Stimulated activated CD8-positive, alpha-beta memory T cell treated with anti-CD3 and anti-CD28 coated beads, Interleukin-7, amount 100 ng/mL, for 24 hours (primary cell): ENCODE data around the gene PIK3R6.

Experiments
- DNase-seq: peaks from one replicate; pipeline ENCODE4 v3.0.0-alpha.2; 2020; ENCODE audit warnings: low read depth

Gene PIK3R6, protein sequence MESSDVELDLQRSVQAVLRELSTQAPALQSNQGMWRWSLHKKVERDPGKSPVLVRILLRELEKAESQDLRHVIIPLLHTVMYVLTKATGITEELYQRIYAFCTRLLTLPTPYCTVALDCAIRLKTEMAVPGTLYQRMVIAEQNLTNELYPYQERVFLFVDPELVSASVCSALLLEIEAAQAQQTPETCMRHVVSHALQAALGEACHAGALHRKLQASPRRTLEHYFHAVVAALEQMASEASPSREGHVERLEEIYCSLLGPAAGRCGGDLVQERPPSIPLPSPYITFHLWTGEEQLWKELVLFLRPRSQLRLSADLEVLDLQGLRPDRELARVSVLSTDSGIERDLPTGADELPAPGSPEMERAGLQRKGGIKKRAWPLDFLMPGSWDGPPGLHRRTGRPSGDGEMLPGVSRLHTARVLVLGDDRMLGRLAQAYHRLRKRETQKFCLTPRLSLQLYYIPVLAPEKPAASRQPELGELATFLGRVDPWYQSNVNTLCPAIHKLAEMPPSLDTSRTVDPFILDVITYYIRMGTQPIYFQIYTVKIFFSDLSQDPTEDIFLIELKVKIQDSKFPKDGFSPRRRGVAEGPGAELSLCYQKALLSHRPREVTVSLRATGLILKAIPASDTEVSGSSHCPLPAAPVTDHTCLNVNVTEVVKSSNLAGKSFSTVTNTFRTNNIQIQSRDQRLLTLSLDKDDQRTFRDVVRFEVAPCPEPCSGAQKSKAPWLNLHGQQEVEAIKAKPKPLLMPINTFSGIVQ

DNA sequence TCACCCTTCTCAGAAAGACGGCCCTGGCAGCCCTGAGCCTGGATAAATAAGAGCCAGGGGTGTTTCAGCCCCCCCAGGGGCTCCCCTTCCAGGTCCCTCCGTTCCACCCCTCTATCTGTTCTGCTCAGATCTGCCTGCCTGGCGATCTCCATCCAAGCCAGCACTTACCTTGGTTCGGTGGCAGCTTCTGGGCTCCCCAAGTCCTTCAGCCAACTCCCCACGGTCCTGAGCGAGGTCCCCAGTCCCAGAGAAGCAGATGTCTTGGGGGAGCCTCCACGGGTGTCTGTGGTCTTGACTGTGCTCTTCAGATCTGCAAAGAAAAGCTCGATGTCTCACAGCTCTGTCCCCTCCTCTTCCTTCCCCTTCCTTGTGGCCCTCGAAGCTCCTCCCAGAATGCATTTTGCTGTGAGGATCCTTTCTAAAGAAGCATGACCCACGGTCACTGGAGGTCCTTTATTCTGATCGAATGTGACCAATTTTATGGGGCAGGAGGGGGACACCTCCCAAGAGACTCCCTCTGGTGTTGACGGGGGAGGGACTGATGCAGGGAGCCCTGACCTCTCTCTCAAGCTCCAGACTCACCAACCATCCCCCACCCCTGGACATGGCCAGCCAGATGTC, at the start of gene PIK3R6:
TSS of gene PIK3R6 (minus strand) at position 314 of the 621 bp plus-strand sequence. CDS start 17,880 bp downstream, outside the sequence.
- no peak for DNase-seq

DNA sequence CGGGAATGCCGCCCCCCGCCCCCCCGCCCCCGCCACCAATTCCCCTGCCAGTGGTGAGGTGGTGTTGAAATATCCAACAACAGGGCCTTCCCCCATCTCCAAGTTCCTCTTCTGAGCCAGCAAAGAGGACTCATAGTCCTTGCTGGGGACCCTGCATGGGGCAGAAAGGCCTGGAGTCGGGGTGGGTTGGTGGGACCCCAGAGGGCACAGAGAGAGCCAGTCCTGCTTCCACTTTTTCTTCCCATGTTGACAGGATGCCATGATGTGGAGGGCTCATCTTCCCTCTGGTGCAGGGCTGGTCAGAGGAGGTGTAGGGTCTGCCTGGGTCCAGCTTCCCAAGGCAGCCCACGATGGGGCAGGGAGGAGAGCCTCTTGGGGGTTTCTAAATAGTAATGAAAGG, 49.0 kb upstream of the PIK3R6 start:
- DNase-seq = no peak

DNA sequence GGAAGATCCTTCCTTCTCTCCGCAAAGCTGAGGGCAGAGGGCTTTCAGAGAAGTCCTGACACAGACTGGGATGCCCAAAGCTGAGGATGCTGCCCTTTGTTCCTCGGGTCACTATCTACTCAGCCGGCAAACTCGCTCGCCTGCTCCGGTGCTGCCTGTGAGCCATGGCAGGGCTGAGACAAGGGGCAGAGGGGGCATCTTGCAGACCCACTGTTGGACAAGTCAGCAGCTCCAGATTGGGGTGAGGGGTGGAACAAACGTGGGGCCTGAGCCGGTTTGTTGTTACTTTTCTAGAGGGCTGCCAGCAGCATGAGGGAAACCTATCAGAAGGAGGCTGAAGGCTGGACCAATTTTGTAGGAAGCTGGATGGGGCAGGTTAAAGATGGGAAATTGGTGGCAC, 47.1 kb upstream of the PIK3R6 start:
- no peak for DNase-seq

DNA sequence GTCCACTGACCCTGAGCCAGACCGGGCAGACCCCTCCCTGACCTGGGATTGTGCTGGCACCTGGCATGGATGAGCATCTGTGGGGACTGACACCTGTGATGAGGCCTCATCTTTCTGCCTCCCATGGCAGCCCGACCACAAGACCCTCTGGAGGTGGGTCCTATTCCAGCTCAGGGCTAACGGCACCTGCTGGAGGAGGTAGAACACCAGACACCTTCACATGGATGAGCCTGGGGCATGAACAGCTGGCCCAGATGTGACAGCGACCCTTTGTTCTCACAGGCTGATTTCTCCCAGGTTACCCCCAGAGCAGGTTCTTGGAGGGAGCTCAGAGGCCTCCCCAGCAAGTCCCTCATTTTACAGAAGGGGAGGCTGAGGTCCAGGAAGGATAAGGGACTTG, 46.4 kb upstream of the PIK3R6 start:
- DNase-seq = no peak

DNA sequence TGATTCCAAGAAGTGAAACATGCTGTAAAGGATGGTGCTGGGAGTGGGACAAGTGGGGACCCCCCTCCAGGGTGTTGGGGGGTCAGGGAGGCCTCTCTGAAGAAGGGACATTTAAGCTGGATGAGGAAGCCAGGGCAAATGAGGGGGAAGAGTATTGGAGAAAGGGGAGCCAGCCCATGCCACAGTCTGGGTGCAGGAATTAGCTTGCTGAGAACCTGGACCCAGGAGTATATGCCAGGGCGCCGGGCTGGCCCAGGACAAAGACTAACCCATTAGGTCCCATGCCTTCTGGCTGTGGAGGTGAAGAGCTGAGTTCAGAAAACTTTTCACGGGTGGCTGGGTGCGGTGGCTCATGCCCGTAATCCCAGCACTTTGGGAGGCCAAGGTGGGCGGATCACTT, 45.6 kb upstream of the PIK3R6 start:
- DNase-seq = no peak

DNA sequence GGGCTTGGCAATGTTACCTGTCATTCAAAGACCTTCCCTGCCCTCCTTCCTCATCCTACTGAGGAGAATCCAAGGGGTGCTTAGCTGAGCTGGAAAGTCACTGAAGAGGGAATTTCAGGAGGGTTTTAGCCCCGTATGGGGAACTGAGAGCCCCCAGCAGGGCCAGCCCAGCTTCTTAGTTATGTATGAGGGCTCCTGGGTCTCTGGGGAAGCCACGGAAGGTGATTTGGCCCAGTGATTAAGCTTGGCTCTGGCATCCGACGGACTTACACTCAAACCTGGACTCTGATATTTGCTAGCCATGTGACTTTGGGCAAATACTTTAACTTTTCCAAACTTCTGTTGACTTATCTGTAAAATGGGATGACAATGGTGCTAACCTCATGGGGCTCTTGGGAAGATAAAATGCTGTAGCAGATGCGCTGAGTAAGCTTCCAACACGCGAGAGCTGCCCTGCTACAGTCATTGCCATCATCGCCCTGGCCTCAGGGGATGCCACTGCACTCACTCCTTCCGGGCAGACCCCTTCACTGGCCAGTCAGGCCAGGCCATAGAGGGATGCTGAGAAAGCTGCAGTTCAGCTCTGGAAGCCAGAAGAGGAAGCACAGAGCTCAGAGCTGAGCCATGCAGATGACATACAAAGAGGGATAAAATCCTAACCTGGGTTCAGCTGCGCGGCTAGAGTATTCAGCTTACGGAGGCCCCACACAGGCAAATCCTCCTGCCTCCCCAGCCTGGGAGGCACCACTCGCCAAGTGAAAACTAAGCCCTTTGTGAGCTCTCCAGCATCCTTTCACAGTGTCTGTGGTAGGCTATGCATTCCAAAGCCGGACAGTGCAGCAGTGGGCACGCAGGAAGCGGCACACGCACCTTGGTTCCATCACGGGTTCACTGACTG, 44.9 kb upstream of the PIK3R6 start:
- DNase-seq = no peak

DNA sequence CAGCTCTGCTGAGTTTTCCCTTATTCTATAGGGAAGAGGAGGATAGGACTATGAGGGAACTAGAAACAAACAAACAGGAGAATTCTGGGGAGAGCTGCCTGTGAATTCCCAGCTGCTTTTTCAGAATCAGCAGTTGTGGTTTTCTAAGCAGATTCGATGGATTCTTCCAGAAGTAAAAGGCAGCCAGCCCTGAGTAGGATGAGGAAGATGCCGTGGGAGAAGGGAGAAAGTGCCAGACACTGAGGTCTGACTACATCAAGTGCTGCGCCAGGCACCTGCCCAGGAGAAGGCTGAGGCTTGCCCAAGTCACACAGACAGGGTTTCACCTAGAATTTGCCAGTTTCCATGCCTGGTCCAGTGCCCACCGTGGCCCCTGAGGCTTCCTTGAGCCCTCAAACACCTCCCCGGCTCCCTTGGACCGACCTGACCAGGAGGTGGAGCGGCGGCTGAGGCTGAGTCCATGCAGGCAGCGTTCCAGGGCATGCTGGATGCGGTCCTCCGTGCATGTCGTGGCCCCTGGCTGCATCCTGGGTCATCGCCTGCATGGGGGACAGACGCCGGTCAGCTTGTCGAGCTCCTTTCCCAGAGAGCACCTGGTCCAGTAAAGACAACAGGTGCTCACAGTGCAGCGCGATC, 43.6 kb upstream of the PIK3R6 start:
- DNase-seq = no peak

DNA sequence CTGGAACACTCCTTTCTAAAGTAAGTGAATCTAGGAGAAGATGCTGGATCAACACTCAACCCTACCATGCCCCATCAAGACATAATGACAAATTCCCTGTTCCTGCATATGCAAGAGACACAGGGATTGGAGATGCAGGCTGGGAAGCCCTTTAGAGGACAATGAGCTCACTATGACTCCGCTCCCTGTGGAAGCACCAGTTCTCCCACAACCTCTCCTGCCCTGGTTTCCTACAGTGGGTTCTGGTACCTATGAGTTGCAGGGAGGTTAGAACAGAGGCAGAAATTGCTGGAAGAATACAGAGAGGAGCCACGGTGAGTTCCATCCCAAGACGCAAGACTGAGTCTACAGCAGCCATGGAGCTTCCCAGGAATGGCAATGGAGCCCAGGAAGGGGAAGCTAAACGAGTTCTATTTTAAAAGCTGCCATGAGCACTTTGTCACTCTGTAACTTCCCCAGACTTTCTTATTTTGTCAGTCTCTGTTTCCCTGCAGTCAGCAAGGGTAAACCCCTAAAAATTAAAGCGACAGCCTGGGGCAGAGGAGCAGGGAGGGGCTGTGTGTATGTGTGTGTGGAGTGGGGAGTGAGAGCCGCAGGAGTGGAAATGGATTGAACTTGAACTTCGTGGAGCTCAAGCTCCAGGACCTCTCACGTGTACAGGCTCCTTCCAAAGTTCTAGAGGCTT, 42.3 kb upstream of the PIK3R6 start:
- DNase-seq = no peak

DNA sequence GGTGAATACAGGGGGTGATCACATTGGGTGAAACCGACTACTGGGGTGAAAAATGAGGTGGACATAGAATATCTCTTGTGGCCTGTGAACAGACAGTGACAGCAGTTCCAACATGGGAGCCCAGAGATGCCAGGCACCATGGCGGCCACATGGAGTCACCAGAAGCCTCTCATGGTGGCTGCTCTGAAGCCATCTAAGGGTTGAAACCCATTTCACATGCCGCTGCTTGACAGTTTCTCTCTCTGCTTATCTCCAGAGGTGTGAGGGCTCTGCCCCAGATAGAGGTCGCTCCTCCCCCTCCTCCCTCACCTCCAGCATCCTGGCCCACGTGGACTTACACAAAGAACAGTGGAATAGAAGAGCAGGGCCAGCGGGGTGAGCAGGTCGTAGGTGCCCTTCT, 37.9 kb upstream of the PIK3R6 start:
- DNase-seq = no peak

DNA sequence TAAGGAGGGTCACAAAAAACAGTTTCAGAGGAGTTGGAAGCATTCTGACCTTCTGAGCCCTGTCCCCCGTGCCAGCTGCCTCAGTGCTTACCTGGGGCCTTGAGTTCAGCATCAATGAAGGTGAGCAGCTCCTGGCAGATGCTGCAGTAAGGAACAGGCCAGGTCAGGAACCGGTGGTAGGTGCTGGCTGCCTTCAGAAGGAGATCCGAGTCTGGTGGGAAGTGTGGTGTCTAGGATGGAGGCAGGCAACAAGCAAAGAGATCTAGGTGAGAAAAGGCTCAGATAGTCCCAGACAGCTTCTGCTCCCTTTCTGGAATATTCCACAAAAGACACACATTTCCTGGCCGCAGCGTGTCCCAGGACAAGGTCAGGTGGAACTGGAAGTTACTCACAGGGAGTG, 37.2 kb upstream of the PIK3R6 start:
- DNase-seq = no peak

DNA sequence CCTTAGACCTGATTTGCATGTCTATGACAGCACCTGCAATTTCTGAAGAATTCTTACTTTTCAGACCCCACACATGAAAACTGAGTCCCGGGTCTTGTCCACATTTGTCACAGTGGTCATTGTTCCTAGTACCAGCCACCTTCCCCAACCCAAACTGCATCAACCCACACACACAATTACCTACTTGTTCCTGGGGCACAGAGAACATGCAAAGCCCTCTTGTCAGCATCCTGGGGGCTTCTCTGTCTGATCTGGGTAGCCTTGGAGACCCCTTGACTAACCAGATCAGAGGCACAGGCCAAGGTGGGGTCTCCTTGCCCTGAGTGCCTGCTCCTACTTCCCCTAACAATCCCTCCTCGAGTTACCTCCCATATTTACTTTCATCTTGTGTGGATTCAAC, 36.7 kb upstream of the PIK3R6 start:
- no peak for DNase-seq

DNA sequence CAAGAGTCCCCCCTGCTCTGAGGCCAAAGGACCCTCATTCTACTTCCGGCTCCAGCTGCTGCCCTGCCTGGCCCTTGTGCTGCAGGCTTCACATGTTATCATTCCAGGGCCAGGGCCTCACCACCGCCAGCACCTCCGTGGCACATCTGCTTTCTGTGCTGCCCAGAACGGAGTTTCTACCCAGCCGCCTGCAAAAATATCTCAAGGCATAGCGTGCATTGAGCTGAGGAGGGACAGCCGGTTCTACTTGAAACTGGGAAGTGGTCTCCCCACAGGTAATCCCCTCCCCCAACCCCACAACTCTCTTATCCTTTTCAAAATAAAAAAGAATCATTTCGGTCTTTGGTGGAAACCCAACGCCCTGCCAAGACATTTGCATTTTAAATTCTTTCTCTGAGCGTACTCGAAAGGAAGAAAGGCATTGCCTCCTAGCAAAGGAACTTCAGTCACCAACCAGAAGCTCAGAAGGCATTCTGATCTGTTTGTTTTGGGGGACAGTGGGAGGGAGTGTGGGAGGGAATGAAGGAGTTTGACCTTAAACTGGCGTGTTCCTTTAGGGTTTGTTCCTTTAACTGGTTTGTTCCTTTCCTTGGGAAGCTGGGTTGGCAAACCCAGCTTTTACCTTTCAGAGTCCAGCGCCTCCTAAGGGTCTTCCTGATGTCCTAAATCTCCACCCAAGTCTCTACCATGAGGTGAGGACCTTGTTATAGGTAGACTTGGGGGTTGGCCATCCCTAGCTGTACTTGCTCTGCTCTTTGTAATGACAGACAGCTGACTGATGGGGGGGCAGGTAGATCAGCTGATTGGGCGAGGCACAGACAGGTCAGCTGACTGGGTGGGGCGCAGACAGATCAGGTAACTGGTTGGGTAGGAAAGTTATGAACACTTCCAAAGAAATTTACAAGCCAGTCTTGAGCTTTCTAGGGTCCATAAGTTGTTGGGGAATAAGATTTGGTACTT, 33.4 kb upstream of the PIK3R6 start:
- DNase-seq = no peak

DNA sequence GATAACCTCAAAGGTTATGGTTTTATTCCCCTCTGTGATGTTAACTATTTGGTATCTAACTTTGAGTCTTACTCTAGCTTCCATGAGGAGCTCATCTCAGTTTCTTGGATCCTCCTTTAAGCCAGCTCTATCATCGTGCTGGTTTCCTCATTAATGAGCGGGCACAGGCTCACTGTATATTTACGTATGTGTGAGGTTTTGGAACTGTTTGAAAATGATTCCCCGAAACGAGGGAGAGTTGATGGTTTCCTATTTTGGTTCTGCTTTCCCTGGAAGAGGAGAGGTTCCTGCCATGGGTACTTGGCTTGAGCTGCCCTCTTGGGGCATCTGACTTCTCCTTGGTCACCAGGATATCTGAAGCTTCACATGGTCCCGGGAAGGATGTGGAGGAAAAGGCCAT, 32.7 kb upstream of the PIK3R6 start:
- DNase-seq = no peak

DNA sequence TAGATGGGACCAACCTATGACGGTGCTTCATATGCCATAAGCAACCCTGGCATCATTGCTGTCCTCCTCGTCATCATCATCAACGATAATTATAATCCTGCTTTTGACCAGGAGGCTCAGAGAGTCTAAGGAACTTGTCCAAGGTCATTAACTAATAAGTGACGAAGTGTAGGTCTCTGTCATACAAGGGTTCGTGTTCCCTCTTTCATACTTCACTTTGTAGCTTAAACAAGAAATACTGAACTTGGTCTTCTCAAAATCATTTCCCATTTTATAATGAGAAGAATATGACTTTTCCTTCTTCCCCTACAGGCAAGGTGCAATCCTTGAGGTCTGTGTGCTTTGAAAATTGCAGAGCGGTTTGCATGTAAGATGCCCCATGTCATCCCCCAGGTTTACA, 31.2 kb upstream of the PIK3R6 start:
- DNase-seq = no peak

DNA sequence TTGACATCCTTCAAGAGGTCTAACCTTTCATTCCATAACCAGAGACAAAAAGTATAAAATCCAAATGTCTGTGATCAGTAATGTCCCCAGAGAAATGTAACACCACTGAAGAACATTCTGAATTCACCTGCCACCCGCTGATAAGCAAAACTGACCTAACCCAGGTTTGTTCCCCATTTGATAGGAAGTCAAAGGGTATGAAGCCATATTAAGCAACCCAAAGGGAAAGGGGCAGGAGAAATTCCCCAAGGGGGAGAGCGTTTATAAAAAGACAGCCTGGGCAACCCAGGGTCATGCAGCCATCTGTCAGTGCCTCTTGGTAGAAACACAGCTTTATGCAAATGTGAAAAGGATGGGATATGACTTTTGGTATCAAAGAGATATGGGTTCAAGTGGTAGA, 30.7 kb upstream of the PIK3R6 start:
- DNase-seq = no peak

DNA sequence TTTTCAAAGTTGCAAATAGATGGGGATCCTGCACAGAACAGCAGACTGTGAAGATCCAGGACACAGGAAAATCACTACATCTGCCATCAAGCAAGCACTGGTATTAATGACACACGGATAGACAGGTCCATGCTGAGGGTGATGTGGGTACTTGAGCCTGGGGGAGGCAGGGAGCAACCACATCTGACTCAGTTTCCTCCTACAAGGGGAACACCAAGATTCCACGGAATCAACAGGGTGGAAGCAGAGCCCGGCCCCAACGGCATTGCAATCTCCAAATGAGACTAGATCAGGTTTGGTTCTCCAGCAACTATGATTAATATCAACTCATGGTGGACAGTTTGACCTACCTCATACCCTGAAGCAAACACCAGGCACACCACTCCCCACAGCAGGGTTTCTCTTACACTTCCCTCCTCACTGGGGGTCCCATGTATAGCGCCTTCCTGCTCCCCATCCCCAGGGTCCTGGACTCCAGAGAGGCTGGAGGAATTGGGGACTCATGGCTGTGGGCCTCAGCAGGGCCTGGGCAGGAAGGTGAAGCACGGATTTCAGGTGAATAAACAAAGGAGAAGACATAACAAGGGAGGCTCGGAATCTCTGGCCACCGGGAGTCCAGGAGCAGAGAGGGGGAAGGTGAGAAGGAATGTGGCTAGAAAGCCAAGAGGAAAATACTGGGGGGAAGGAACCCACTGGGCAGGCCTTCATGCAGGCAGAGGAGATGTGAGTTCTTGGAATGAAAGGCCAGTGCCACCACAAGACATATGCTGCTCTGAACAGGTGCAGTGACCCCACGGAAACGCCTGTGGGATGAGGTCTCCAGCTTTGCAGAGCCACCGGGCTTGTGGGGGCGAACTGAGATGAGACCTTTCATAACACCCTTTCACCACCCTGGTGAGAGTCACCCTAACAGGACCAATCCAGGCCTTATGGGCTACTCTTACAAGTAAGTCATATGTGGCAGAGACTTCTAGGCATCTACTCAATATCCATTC, 29.5 kb upstream of the PIK3R6 start:
- DNase-seq = no peak

DNA sequence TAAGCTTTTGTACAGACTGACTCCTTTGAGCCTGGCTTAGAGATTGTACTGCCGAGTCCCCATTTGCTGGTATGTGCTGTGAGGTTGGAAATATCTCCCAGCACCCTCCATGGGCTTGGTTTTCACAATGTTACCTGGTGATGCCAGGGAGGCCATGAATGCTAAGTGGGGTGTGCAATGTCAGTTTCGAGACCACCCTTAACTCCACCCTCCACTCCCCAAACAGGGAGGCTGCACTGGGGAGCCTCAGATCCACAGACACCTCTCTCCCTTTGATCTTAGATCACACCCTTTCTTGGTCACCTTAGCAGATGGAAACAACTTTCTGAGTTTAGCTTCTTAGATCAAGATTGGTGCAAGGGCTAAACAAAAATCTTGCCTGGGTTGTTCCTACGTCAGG, 28.6 kb upstream of the PIK3R6 start:
- no peak for DNase-seq
